Measurements from ENCODE around the gene SETBP1.
"Not testable (repeated sequence)": the region's sequence is repeated elsewhere in the genome, so short reads cannot be mapped to it uniquely, and the experiment has no call there.

The SETBP1 gene

GRCh38 chr18:44800766-44801165, 120.1 kb downstream of the SETBP1 start:
- no CpG with 5 or more reads among the region's 8 CpGs for WGBS (ENCODE audit: extremely low coverage, insufficient coverage, insufficient read length)
- H4K91ac ChIP-seq (ENCODE audit: low read depth, low read length); H3K9me3 ChIP-seq (ENCODE audit: insufficient read depth, low read depth, low read length); H3K23ac ChIP-seq (ENCODE audit: low read length); H3K27ac ChIP-seq (ENCODE audit: low read depth, low read length); H4K12ac ChIP-seq (ENCODE audit: low read depth, low read length); H3K18ac ChIP-seq (ENCODE audit: low read length); H2AFZ ChIP-seq (ENCODE audit: insufficient read depth, low read length, poor library complexity); H3K9ac ChIP-seq (ENCODE audit: low read length); H3K36me3 ChIP-seq (ENCODE audit: control insufficient read depth in 1 of 2, insufficient read depth in 2 of 2, low read length in 2 of 2); H4K8ac ChIP-seq (ENCODE audit: low read depth, low read length); H3K4me1 ChIP-seq (ENCODE audit: control insufficient read depth in 1 of 2, insufficient read depth in 2 of 2, low read length in 2 of 2); H3K4me3 ChIP-seq (ENCODE audit: low read depth, low read length); H3K14ac ChIP-seq (ENCODE audit: low read length); H3K4me2 ChIP-seq (ENCODE audit: low read length); H3K4ac ChIP-seq (ENCODE audit: low read depth, low read length); H3K79me2 ChIP-seq (ENCODE audit: control insufficient read depth, insufficient read depth, low read length, poor library complexity); H2BK5ac ChIP-seq (ENCODE audit: low read depth, low read length, poor library complexity); H2BK120ac ChIP-seq (ENCODE audit: insufficient read depth, low read length, poor library complexity); H2BK12ac ChIP-seq (ENCODE audit: low read length); H2AK5ac ChIP-seq (ENCODE audit: low read length); H3K27me3 ChIP-seq (ENCODE audit: insufficient read depth, low read length); DNase-seq; H3K79me1 ChIP-seq (ENCODE audit: low read length): not testable (repeated sequence)

DNA sequence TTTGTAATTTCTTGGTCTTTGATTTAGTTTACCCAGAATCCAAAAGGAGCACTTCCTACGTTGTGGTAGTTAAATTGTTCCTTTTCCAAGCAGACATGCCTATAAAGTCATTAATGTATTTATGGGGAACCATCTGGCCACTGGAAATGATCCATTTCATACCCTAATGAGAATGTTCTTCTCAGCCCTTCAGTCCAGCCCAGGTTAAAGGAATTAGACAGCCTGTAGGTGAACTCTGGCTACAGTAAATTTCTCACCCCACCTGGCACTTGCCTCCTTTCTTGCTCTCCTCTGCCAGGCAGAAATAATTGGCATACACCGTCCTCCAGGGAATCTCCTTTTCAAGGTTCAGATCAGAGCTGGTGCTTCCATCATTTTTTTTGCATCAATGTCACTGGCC, 121.1 kb downstream of the SETBP1 start:
- H3K4me1 ChIP-seq (ENCODE audit: control insufficient read depth in 1 of 2, insufficient read depth in 2 of 2, low read length in 2 of 2), result peaks cover 0 to 5% of the 10 kb centered on the region in 2 experiments
- H3K4me2 ChIP-seq (ENCODE audit: low read length), result no peak overlapping the region
- H3K23ac ChIP-seq (ENCODE audit: low read length), result no peak overlapping the region
- no peak overlapping the region for H2BK12ac ChIP-seq (ENCODE audit: low read length)
- no peak overlapping the region for H3K27ac ChIP-seq (ENCODE audit: low read depth, low read length)
- no peaks in the 10 kb centered on the region for H3K27me3 ChIP-seq (ENCODE audit: insufficient read depth, low read length)
- H4K8ac ChIP-seq (ENCODE audit: low read depth, low read length), result no peak overlapping the region
- H3K79me2 ChIP-seq (ENCODE audit: control insufficient read depth, insufficient read depth, low read length, poor library complexity), result no peaks in the 10 kb centered on the region
- no peak for DNase-seq
- no peak overlapping the region for H3K9ac ChIP-seq (ENCODE audit: low read length)
- no CpG with 5 or more reads among the region's 2 CpGs for WGBS (ENCODE audit: extremely low coverage, insufficient coverage, insufficient read length)
- no peak overlapping the region for H2AFZ ChIP-seq (ENCODE audit: insufficient read depth, low read length, poor library complexity)
- no peak overlapping the region for H3K14ac ChIP-seq (ENCODE audit: low read length)
- no peak overlapping the region for H2BK5ac ChIP-seq (ENCODE audit: low read depth, low read length, poor library complexity)
- no peaks in the 10 kb centered on the region for H3K79me1 ChIP-seq (ENCODE audit: low read length)
- H3K9me3 ChIP-seq (ENCODE audit: insufficient read depth, low read depth, low read length), result no peaks in the 10 kb centered on the region
- H4K91ac ChIP-seq (ENCODE audit: low read depth, low read length), result no peak overlapping the region
- H3K18ac ChIP-seq (ENCODE audit: low read length), result no peak overlapping the region
- no peak overlapping the region for H3K4me3 ChIP-seq (ENCODE audit: low read depth, low read length)
- H4K12ac ChIP-seq (ENCODE audit: low read depth, low read length), result no peak overlapping the region
- H2BK120ac ChIP-seq (ENCODE audit: insufficient read depth, low read length, poor library complexity), result no peak overlapping the region
- H3K36me3 ChIP-seq (ENCODE audit: control insufficient read depth in 1 of 2, insufficient read depth in 2 of 2, low read length in 2 of 2), result no peaks in the 10 kb centered on the region
- H3K4ac ChIP-seq (ENCODE audit: low read depth, low read length), result no peak overlapping the region
- H2AK5ac ChIP-seq (ENCODE audit: low read length), result no peak overlapping the region

GRCh38 chr18:44802508-44802907, 121.8 kb downstream of the SETBP1 start:
- Histone ChIP-seq H3K79me2 (ENCODE audit: control insufficient read depth, insufficient read depth, low read length, poor library complexity) (no peaks in the 10 kb centered on the region), H4K91ac (ENCODE audit: low read depth, low read length) (no peak overlapping the region), H3K4me2 (ENCODE audit: low read length) (no peak overlapping the region), H3K79me1 (ENCODE audit: low read length) (no peaks in the 10 kb centered on the region), H3K23ac (ENCODE audit: low read length) (no peak overlapping the region), H3K36me3 (ENCODE audit: control insufficient read depth in 1 of 2, insufficient read depth in 2 of 2, low read length in 2 of 2) (no peaks in the 10 kb centered on the region), H3K4ac (ENCODE audit: low read depth, low read length) (no peak overlapping the region), H3K9me3 (ENCODE audit: insufficient read depth, low read depth, low read length) (no peaks in the 10 kb centered on the region), H3K4me3 (ENCODE audit: low read depth, low read length) (no peak overlapping the region), H2BK5ac (ENCODE audit: low read depth, low read length, poor library complexity) (no peak overlapping the region), H3K14ac (ENCODE audit: low read length) (no peak overlapping the region), H2BK120ac (ENCODE audit: insufficient read depth, low read length, poor library complexity) (no peak overlapping the region), H3K9ac (ENCODE audit: low read length) (no peak overlapping the region), H3K18ac (ENCODE audit: low read length) (no peak overlapping the region), H2AK5ac (ENCODE audit: low read length) (no peak overlapping the region), H4K8ac (ENCODE audit: low read depth, low read length) (no peak overlapping the region), H2AFZ (ENCODE audit: insufficient read depth, low read length, poor library complexity) (no peak overlapping the region), H3K27me3 (ENCODE audit: insufficient read depth, low read length) (no peaks in the 10 kb centered on the region), H3K4me1 (ENCODE audit: control insufficient read depth in 1 of 2, insufficient read depth in 2 of 2, low read length in 2 of 2) (peaks cover 0 to 4% of the 10 kb centered on the region in 2 experiments), H2BK12ac (ENCODE audit: low read length) (no peak overlapping the region), H3K27ac (ENCODE audit: low read depth, low read length) (no peak overlapping the region), H4K12ac (ENCODE audit: low read depth, low read length) (no peak overlapping the region)
- no CpG with 5 or more reads among the region's 3 CpGs for WGBS (ENCODE audit: extremely low coverage, insufficient coverage, insufficient read length)
- no peak for DNase-seq

DNA sequence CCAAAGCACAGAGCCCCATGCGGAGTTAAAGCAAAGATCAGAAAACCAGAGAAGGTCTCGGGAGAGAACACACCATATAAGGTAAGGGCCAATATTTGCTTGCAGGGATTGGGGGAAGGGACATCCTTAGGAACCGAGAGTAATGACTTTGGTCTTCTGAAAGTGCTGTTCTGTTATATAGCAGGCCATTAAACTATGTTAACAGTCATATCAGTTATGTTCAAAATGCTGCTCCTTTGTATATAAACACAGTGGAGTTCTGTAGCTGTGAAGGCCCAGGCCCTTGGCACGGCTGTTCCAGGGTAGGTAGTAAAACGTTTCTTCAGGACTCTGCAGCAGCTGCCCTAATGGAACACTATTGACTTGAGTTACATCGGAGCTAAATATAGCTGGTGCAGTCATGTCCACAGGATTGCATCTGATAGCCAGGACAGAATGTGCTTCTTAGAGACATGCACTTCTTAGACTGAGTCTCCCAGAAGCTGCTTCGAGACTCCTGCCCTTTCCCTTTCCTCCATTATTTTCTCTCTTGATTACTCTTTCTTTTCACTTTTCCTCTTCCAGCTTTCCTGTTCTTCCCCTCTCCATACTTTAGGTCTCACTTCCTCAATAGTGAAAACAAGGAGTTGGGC, 122.4 kb downstream of the SETBP1 start:
- Histone ChIP-seq H3K27me3 (ENCODE audit: insufficient read depth, low read length) (no peaks in the 10 kb centered on the region), H2BK120ac (ENCODE audit: insufficient read depth, low read length, poor library complexity) (no peak overlapping the region), H3K36me3 (ENCODE audit: control insufficient read depth in 1 of 2, insufficient read depth in 2 of 2, low read length in 2 of 2) (no peaks in the 10 kb centered on the region), H2BK12ac (ENCODE audit: low read length) (no peak overlapping the region), H3K4ac (ENCODE audit: low read depth, low read length) (no peak overlapping the region), H2BK5ac (ENCODE audit: low read depth, low read length, poor library complexity) (no peak overlapping the region), H4K91ac (ENCODE audit: low read depth, low read length) (no peak overlapping the region), H3K9ac (ENCODE audit: low read length) (no peak overlapping the region), H3K23ac (ENCODE audit: low read length) (no peak overlapping the region), H3K4me1 (ENCODE audit: control insufficient read depth in 1 of 2, insufficient read depth in 2 of 2, low read length in 2 of 2) (peaks cover 2 to 7% of the 10 kb centered on the region in 2 experiments), H3K4me3 (ENCODE audit: low read depth, low read length) (no peak overlapping the region), H3K27ac (ENCODE audit: low read depth, low read length) (no peak overlapping the region), H3K79me1 (ENCODE audit: low read length) (no peaks in the 10 kb centered on the region), H3K9me3 (ENCODE audit: insufficient read depth, low read depth, low read length) (no peaks in the 10 kb centered on the region), H4K12ac (ENCODE audit: low read depth, low read length) (no peak overlapping the region), H3K18ac (ENCODE audit: low read length) (no peak overlapping the region), H3K79me2 (ENCODE audit: control insufficient read depth, insufficient read depth, low read length, poor library complexity) (no peaks in the 10 kb centered on the region), H3K14ac (ENCODE audit: low read length) (no peak overlapping the region), H2AK5ac (ENCODE audit: low read length) (no peak overlapping the region), H4K8ac (ENCODE audit: low read depth, low read length) (no peak overlapping the region), H3K4me2 (ENCODE audit: low read length) (no peak overlapping the region), H2AFZ (ENCODE audit: insufficient read depth, low read length, poor library complexity) (no peak overlapping the region)
- DNase-seq, result no peak
- WGBS (ENCODE audit: extremely low coverage, insufficient coverage, insufficient read length), result no CpG with 5 or more reads among the region's 7 CpGs
